HS-5 (cell line): ENCODE results near the gene PMPCA.

Source experiments
- DNase-seq: peaks from one replicate; pipeline ENCODE4 v3.0.0-alpha.2; 2012; ENCODE audit warnings: low read depth

Gene PMPCA

GRCh38 chr9:136456258-136456657, 45.8 kb downstream of the PMPCA start:
- no peak for DNase-seq

GRCh38 chr9:136457326-136457725, 46.9 kb downstream of the PMPCA start:
- DNase-seq = no peak

- DNase-seq = no peak
Measured at GRCh38 chr9:136459425-136459824, 49.0 kb downstream of the PMPCA start.

- no peak for DNase-seq
Measured at GRCh38 chr9:136460772-136461325, 50.4 kb downstream of the PMPCA start.

GRCh38 chr9:136462664-136463063, 52.2 kb downstream of the PMPCA start:
- no peak for DNase-seq

GRCh38 chr9:136463578-136463977, 53.1 kb downstream of the PMPCA start:
- no peak for DNase-seq

- no peak for DNase-seq
Measured at GRCh38 chr9:136464241-136464640, 53.8 kb downstream of the PMPCA start.

GRCh38 chr9:136465500-136466154, 55.2 kb downstream of the PMPCA start:
- no peak for DNase-seq

- DNase-seq = no peak
Measured at GRCh38 chr9:136466155-136466541, 55.7 kb downstream of the PMPCA start.

- no peak for DNase-seq
Measured at GRCh38 chr9:136467766-136468165, 57.3 kb downstream of the PMPCA start.

- DNase-seq = no peak
Measured at GRCh38 chr9:136470356-136470755, 59.9 kb downstream of the PMPCA start.

GRCh38 chr9:136470792-136471469, 60.5 kb downstream of the PMPCA start:
- DNase-seq = no peak

GRCh38 chr9:136471802-136472487, 61.5 kb downstream of the PMPCA start:
- no peak for DNase-seq

- DNase-seq = no peak
Measured at GRCh38 chr9:136472640-136473353, 62.3 kb downstream of the PMPCA start.

- no peak for DNase-seq
Measured at GRCh38 chr9:136473354-136473721, 62.9 kb downstream of the PMPCA start.
